Endothelial cell of umbilical vein (primary cell): ENCODE measurements around the gene DNAJC11.
"Not testable (repeated sequence)": the region's sequence is repeated elsewhere in the genome, so short reads cannot be mapped to it uniquely, and the experiment has no call there.

ENCODE experiments used
- CTCF ChIP-seq, 2 donors: IDR thresholded peaks; 1 replicate in 1 of 2; 2 replicates in 1 of 2; pipeline ENCODE4 v1.5.1; 2011; ENCODE audit warnings: low read length in 2 of 2, mild to moderate bottlenecking in 2 of 2, moderate library complexity in 2 of 2, control low read depth in 1 of 2, inconsistent platforms in 1 of 2, low read depth in 1 of 2; ENCODE audit not compliant: insufficient read depth in 1 of 2; ENCODE audit errors: extremely low read depth in 1 of 2
- EZH2 ChIP-seq: IDR thresholded peaks from 2 replicates; pipeline ENCODE4 v1.6.1; 2012; ENCODE audit warnings: borderline replicate concordance, low read depth, mild to moderate bottlenecking, moderate library complexity, low read length, inconsistent platforms; ENCODE audit not compliant: severe bottlenecking
- FOS ChIP-seq: IDR thresholded peaks from 2 replicates; pipeline ENCODE4 v1.6.1; 2011; ENCODE audit warnings: mild to moderate bottlenecking, low read length, moderate library complexity, borderline replicate concordance; ENCODE audit not compliant: insufficient read depth
- JUN ChIP-seq: IDR thresholded peaks from 2 replicates; pipeline ENCODE4 v1.6.1; 2011; ENCODE audit warnings: borderline replicate concordance, low read depth; ENCODE audit not compliant: insufficient read length, insufficient read depth
- POLR2A ChIP-seq: IDR thresholded peaks from 2 replicates; pipeline ENCODE4 v1.6.1; 2012; ENCODE audit warnings: low read depth, mild to moderate bottlenecking, control low read depth, low read length
- POLR2AphosphoS5 ChIP-seq: IDR thresholded peaks from 2 replicates; pipeline ENCODE4 v1.6.1; 2012; ENCODE audit warnings: low read depth, mild to moderate bottlenecking, control low read depth, low read length, moderate library complexity; ENCODE audit not compliant: insufficient read depth

GRCh38 chr1:6699915-6700314 lies 1.7 kb downstream of the DNAJC11 start:
- not testable (repeated sequence) for TF ChIP-seq EZH2; POLR2A; CTCF (IDR thresholded peaks at IDR 0.05; ENCODE audit: extremely low read depth in 1 of 2, insufficient read depth in 1 of 2, low read depth in 1 of 2, low read length in 2 of 2); FOS; POLR2AphosphoS5; JUN
